GM21619 (cell line): ENCODE results near the gene GNAT1.
A peak's percentile ranks its signal among the peaks of the same experiment; 100 is the strongest.
"Not testable (repeated sequence)": the region's sequence is repeated elsewhere in the genome, so short reads cannot be mapped to it uniquely, and the experiment has no call there.

Experiments used
- ATAC-seq: cut with Tn5 transposase; IDR thresholded peaks from one replicate; pipeline ENCODE4 v1.9.1; 2021; ENCODE audit not compliant: unreplicated experiment

GNAT1 gene

DNA sequence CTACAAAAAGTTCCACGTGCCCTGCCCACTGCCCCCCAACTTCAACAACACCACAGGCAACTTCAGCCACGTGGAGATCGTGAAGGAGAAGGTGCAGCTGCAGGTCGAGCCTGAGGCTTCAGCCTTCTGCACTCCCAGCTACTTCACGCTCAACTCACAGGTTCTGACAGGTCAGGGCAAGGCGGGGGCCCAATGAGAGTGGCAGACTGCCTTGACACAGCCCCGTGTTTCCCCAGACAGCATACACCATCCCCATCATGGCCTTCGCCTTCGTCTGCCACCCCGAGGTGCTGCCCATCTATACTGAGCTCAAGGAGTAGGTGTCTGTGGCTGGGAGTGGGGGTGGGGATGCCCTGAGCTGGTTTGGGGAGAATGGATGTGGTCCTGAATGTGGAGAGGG, 26.3 kb downstream of the GNAT1 start:
- no peak for ATAC-seq

GRCh38 chr3:50218448-50218847, 27.0 kb downstream of the GNAT1 start:
- no peak for ATAC-seq

- ATAC-seq = no peak
Measured at GRCh38 chr3:50219285-50219684, 27.9 kb downstream of the GNAT1 start.

- ATAC-seq = no peak
Measured at GRCh38 chr3:50220109-50220508, 28.7 kb downstream of the GNAT1 start.

DNA sequence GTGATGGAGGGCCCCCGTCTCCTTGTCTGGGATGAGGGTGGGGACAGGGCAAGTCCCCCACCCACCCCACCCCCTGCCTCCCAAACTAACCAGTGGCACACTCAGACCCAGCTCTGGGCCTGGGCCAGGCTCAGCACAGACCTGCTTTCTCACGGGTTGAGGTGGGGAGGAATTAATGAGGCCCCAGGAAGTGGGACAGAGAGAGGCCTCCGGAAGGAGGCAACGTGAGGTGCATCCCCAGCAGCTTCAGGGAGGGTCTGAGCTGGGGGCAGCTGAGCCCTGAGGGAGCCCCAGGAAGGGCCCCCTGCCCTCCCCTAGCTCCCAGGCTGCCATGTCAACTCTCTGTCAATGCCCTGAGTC, 29.6 kb downstream of the GNAT1 start:
- no peak for ATAC-seq

DNA sequence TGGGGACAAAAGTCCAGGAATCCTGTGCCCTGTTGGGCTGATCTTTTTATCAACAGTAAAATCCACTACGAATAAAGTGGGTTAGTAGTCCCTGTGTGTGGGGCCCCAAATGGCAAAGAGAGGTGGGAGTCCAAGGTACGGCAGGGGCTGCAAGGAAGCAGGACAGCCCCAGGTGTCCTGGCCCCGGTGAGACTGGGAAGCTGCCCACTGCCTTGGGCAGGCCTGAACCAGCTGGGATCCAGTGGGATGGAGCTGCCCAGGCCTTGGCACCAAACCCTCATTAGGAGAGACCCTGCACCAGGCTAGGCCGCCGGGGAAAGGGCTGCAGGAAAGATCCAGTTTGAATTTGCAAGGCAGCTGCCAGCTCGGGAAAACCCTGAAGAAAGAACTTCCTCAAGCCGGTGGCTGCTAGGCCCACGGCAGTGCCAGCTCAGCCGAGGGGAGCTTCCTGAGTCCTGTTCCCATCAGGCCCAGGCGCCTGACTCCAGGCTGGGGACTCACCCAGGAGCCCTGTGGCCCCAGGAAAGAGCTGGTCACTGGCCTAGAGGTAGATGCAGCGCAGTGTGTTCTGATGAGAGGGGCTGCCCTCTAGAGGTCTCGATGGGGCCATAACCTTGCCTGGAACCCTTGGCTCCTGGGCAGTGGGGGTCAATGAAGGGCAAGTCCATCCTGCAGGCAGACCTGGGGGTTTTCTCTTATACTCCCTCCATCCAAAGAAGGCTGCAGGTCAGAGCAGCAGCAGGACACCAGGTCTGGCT, 30.2 kb downstream of the GNAT1 start:
- no peak for ATAC-seq

GRCh38 chr3:50222169-50222528, 30.7 kb downstream of the GNAT1 start:
- ATAC-seq = no peak

- ATAC-seq = no peak
Measured at GRCh38 chr3:50224639-50225038, 33.2 kb downstream of the GNAT1 start.

DNA sequence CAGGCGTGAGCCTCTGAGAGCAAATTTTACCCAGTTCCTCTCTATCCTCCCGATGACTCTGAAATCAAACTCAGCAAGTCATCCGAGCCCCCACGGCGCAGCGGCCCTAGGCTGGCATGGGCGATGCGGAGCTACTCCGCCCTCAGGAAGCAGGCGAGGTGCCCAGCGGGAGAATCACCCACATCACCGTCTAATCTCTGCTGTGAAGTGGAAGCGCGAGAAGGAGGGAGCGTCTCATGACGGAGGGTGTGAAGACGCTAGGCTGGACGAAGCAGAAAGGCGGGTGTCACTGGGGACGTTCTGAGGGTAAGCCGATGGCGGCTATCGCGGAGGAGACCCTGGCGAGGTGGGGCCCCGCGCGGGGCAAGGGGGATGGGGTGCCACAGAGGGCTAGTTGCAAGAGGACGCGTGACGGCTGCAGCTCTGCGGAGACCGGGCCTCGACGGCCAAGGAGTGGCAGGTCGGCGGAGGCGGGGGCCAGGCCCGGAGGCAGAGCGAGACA, 35.5 kb downstream of the GNAT1 start:
- no peak for ATAC-seq

- peak; percentile 78 for ATAC-seq
Measured at GRCh38 chr3:50227390-50228183, 36.2 kb downstream of the GNAT1 start.

GRCh38 chr3:50228184-50228763, 36.9 kb downstream of the GNAT1 start:
- ATAC-seq = not testable (repeated sequence)

GRCh38 chr3:50229490-50229889, 38.1 kb downstream of the GNAT1 start:
- no peak for ATAC-seq

GRCh38 chr3:50230104-50230793, 38.8 kb downstream of the GNAT1 start:
- no peak for ATAC-seq

DNA sequence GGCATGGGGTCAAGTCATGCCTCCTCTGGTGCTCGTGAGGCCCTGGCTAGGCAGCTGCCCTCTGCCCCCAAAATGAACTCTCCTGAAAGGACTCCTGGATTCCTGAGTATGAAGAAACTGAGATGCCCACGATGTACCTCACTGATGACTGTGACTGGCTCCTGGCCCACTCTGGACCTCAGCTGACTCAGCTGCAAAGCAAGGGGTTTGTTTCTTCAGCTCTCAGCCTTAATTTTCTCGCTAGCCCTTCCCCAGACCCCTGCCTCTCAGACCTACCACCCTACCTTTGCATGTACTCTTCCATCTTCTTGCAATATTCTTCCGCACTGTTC, 39.4 kb downstream of the GNAT1 start:
- no peak for ATAC-seq

DNA sequence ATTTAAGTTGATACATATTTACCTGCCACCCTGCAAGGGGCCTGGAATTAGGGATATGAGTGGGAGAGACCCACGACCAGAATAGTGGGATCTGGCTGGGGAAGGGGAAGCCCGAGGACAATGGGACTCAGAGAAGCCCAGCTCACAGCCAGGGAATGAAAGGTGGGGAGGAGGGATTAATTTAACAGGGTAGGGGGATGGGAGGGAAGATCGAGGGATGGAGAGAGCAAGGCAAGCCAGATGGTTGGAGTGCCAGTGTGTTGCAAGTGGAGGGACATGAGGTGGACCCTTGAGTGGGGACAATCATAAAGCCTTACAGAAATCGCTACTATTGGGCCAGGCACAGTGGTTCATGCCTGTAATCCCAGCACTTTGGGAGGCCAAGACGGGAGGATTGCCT, 40.2 kb downstream of the GNAT1 start:
- no peak for ATAC-seq

- no peak for ATAC-seq
Measured at GRCh38 chr3:50232303-50232702, 40.9 kb downstream of the GNAT1 start.

- ATAC-seq = no peak
Measured at GRCh38 chr3:50233176-50233575, 41.8 kb downstream of the GNAT1 start.

DNA sequence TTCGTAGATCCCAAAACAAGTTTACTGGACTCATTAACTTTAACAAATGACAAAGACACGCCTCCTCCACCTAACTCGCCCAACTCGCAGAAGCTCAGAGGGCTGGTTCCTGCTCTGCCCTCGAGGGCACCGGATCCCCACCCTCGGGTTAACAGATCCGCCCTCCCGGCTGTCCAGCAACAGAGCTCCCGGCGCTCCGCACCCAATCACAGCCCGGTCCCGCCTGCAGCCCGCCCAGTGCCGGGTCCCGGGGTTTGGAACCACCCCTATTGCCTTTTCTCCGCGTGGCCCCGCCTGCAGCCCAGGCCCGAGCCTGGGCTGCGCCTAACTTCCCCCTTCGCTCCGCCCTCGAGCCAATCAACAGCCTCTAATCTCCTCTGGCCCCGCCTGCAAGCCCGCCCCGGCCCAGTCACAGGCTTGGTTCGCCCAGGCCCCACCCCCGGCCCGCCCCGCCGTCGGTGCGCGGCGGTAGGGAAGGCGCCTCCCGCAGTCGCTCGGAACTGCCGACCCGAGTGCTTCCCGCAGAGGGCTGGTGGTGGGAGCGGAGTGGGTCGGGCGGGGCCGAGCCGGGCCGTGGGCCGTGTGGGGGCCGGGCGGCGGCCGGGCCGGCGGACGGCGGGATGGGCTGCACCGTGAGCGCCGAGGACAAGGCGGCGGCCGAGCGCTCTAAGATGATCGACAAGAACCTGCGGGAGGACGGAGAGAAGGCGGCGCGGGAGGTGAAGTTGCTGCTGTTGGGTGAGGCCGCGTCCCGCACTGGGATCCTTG, 44.5 kb downstream of the GNAT1 start, which contains the start of gene GNAI2:
Gene GNAI2, plus strand, starts transcription at position 489 of the 768 bp plus-strand sequence. Its CDS starts 132 bp downstream, at position 621.
- ATAC-seq = peak; percentile 91

DNA sequence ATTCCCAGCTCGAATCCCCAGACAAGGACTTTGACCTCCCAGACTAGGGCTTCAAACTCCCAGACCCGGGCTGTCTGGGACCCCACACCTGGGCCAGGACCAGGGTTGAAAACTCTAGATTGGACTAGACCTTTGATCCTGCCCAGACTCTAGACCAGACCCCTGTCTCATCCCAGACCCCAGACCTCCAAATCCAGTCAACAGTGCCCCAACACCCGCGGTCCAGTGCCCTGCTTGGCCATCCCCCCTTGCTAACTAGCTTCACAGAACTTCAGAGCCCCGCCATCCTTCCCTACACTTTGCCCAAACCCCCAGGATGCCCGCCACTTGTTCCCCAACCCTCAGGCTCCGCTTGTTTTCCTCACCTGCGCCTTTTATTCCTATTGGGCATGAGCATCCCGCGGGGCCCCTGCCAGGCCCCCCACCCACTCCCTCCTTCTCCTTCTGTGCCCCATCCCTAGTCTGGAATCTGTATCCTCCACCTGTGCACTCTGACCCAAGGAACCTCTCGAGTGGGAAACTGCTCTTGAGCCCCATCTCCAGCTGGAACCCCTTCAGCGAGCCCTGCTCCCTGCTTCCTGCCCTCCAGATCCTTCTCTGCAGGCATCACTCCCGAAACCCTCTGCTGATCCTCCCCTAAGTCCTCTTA, 45.2 kb downstream of the GNAT1 start:
- no peak for ATAC-seq

DNA sequence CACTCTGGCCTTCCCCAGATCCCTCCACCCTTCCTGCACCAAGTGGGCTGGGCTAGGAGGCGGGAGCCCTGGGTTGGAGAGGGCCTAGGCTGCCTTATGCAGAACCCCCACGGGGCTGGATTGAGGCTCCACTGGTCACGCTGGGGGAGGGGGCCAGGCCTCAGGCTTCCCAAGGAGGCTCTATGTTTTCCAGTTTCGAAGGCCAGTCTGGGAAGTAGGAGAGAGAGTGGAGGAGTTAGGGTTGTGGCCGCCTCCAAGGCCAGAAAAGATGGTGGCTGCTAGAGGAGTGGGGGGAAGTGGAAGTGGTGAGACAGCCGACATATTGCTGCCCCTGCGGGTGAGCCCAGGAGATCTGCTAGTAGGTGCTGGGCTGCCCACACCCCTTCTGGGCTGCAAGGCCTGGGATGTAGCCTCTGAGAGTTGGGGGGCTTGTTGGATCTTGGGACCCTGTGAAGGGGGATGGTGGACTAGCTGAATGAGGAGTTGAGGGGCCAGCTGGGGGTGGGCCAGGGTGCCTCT, 45.8 kb downstream of the GNAT1 start:
- ATAC-seq = no peak
